ENCODE data around the gene ATP4B. TPM values are rescaled to one million over a fixed set of nuclear protein-coding genes. Genes with fewer than 3 reads are reported as not detected.
"Not testable (repeated sequence)": the region's sequence is repeated elsewhere in the genome, so short reads cannot be mapped to it uniquely, and the experiment has no call there.

ATP4B gene
- polyA plus RNA-seq, 3 donors = 0.03 to 79.1 (median 3.4) TPM

- H3K27ac ChIP-seq (ENCODE audit: low read depth, low read length) = no peak overlapping the region
- WGBS, 3 donors = 95 to 96% (median 95%) methylated on average over 42 of the region's 42 CpGs
Measured at GRCh38 chr13:113631341-113632095, 26.5 kb downstream of the ATP4B start.

DNA sequence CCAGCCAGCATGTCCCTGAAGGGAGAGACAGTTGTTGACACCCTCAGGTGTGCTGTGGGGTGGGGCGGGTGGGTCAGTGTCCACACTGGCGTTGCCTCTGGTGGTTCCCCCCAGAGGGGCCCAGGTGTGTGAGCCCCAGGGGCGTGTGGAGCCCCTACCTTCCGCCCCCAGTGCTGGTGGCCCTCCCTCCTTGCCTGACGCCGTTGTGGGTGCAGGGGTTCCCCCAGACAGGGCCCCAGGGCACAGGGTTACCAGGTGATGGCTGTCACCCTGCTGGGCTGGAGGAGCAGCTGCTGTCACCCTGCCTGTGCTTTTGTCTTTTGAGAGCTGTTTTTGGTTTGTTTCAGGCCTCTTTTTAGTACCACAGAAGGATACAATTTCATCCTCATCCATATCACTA lies 27.2 kb downstream of the ATP4B start:
- whole genome bisulfite sequencing, 3 donors = 73 to 95% (median 88%) methylated on average over 6 of the region's 6 CpGs
- H3K27ac ChIP-seq (ENCODE audit: low read depth, low read length) = no peak overlapping the region

DNA sequence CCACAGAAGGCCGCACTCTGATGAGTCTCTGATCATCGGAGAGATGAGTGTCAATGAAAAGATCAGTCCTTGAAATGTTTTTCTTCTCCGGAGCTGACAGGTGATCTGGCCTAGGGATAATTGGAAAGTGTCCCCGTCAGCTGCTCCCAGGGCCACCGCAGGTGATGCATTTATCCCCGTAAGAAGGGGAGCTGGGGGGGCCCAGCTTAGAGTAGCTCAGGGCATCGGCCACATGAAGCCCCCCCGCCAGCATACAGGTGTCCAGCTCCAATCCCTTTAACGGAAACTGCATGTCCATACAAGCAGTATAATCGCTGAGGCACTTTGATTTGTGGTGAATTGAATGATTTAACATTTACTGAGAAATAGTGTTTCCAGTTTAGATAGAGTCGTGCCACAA lies 27.7 kb downstream of the ATP4B start:
- WGBS, 3 donors = 85 to 96% (median 96%) methylated on average over 11 of the region's 11 CpGs

GRCh38 chr13:113629866-113630265 lies 28.1 kb downstream of the ATP4B start:
- 86 to 95% (median 92%) methylated on average over 17 of the region's 17 CpGs for WGBS, 3 donors
- H3K27ac ChIP-seq (ENCODE audit: low read depth, low read length) = no peak overlapping the region

More for the DNA sequence above, 27.7 kb downstream of the ATP4B start:
- no peak overlapping the region for H3K27ac ChIP-seq (ENCODE audit: low read depth, low read length)

- 80 to 89% (median 81%) methylated on average over 30 of the region's 30 CpGs for WGBS, 3 donors
- no peak overlapping the region for H3K27ac ChIP-seq (ENCODE audit: low read depth, low read length)
Measured at GRCh38 chr13:113628291-113629270, 29.4 kb downstream of the ATP4B start.

GRCh38 chr13:113627136-113627535 lies 30.9 kb downstream of the ATP4B start:
- no peak overlapping the region for H3K27ac ChIP-seq (ENCODE audit: low read depth, low read length)
- 85 to 90% (median 89%) methylated on average over 16 of the region's 16 CpGs for WGBS, 3 donors

DNA sequence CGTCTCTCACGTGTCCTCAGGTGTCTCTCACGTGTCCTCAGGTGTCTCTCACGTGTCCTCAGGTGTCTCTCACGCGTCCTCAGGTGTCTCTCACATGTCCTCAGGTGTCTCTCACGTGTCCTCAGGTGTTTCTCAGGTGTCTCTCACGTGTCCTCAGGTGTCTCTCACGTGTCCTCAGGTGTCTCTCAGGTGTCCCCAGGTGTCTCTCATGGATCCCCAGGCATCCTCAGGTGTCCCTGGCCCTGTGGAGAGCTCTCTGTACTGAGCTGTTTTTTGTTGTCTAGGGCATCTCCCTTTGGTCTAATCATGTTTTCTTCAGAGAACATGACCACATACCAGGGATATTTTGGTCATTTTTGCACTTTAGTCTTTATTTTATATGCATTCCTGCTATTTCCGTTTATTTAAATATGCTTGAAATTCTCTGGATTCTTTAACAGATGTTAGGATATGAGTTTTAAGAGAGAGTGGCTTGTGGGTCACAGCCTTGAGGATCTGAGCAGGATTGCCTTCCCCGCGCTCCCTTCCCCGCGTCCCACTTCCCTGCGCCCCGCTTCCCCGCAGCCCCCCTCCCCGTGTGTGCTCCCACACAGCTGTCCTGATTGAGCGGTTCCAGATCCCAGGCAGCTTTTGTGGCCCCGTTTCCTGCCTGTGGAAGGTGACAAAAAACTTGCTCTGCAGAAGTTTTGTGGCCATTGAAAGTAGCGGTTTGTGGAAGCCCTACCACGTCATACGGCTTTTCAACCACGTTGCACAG lies 31.9 kb downstream of the ATP4B start:
- no peak overlapping the region for H3K27ac ChIP-seq (ENCODE audit: low read depth, low read length)
- WGBS, 3 donors = 83 to 91% (median 83%) methylated on average over 24 of the region's 24 CpGs

DNA sequence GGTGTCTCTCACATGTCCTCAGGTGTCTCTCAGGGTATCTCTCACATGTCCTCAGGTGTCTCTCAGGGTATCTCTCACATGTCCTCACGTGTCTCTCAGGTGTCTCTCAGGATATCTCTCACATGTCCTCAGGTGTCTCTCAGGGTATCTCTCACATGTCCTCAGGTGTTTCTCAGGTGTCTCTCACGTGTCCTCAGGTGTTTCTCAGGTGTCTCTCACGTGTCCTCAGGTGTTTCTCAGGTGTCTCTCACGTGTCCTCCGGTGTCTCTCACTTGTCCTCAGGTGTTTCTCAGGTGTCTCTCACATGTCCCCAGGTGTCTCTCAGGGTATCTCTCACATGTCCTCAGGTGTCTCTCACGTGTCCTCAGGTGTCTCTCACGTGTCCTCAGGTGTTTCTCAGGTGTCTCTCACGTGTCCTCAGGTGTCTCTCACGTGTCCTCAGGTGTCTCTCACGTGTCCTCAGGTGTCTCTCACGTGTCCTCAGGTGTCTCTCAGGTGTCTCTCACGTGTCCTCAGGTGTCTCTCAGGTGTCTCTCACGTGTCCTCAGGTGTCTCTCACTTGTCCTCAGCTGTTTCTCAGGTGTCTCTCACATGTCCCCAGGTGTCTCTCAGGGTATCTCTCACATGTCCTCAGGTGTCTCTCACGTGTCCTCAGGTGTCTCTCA lies 33.2 kb downstream of the ATP4B start:
- 87 to 96% (median 94%) methylated on average over 14 of the region's 14 CpGs for WGBS, 3 donors
- not testable (repeated sequence) for H3K27ac ChIP-seq (ENCODE audit: low read depth, low read length)

DNA sequence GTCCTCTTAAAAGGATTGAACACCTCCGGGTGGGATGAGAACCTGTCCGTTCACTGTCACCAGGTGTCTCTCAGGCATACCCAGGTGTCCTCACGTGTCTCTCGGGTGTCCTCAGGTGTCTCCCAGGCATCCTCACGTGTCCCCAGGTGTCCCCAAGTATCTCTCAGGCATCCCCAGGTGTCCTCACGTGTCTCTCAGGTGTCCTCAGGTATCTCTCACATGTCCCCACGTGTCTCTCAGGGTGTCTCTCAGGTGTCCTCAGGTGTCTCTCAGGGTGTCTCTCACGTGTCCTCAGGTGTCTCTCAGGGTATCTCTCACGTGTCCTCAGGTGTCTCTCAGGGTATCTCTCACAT lies 33.8 kb downstream of the ATP4B start:
- H3K27ac ChIP-seq (ENCODE audit: low read depth, low read length) = no peak overlapping the region
- 91 to 97% (median 93%) methylated on average over 9 of the region's 9 CpGs for WGBS, 3 donors

- no peak overlapping the region for H3K27ac ChIP-seq (ENCODE audit: low read depth, low read length)
- WGBS, 3 donors = 92 to 96% (median 92%) methylated on average over 19 to 20 of the region's 20 CpGs
Measured at GRCh38 chr13:113623491-113624234, 34.3 kb downstream of the ATP4B start.

- WGBS, 3 donors = 90 to 95% (median 93%) methylated on average over 29 of the region's 29 CpGs
- H3K27ac ChIP-seq (ENCODE audit: low read depth, low read length) = no peak overlapping the region
Measured at GRCh38 chr13:113622791-113623490, 35.1 kb downstream of the ATP4B start.

- 94 to 96% (median 95%) methylated on average over 19 to 20 of the region's 20 CpGs for WGBS, 3 donors
- not testable (repeated sequence) for H3K27ac ChIP-seq (ENCODE audit: low read depth, low read length)
Measured at GRCh38 chr13:113621986-113622550, 35.9 kb downstream of the ATP4B start.

DNA sequence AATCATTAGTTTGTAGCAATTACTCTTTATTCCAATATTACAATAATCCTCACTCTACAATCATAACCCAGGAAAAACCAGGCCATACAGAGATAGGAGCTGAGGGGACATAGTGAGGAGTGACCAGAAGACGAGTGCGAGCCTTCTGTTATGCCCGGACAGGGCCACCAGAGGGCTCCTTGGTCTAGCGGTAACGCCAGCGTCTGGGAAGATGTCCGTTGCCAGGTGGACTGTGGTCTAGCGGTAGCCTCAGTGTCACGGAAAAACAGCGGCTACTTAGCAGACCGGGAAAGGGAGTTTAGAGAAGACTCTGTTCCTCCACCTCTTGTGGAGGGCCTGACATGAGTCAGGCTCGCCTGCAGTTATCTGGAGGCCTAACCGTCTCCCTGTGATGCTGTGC lies 36.5 kb downstream of the ATP4B start:
- 78 to 83% (median 80%) methylated on average over 13 of the region's 13 CpGs for WGBS, 3 donors
- not testable (repeated sequence) for H3K27ac ChIP-seq (ENCODE audit: low read depth, low read length)

DNA sequence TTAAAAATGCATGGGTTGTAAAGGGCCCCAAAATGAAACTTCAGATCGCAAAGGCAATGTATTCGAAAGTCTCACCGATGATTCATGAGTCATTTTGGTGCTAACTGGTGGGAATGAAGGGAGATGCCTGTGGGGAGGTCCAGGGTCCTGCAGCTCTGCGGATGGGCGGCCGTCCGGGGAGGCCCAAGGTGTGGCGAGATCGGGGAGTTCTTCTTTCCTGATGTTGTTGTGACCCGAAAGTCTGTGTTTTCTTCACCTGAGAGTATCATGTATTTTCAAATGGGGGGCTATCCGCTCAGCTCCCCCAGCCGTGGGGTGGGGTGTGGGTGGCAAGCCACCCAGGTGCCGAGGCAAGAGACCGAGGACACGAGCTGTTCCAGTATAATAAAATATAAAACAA lies 37.0 kb downstream of the ATP4B start:
- H3K27ac ChIP-seq (ENCODE audit: low read depth, low read length) = no peak overlapping the region
- 96 to 97% (median 97%) methylated on average over 15 of the region's 15 CpGs for WGBS, 3 donors

DNA sequence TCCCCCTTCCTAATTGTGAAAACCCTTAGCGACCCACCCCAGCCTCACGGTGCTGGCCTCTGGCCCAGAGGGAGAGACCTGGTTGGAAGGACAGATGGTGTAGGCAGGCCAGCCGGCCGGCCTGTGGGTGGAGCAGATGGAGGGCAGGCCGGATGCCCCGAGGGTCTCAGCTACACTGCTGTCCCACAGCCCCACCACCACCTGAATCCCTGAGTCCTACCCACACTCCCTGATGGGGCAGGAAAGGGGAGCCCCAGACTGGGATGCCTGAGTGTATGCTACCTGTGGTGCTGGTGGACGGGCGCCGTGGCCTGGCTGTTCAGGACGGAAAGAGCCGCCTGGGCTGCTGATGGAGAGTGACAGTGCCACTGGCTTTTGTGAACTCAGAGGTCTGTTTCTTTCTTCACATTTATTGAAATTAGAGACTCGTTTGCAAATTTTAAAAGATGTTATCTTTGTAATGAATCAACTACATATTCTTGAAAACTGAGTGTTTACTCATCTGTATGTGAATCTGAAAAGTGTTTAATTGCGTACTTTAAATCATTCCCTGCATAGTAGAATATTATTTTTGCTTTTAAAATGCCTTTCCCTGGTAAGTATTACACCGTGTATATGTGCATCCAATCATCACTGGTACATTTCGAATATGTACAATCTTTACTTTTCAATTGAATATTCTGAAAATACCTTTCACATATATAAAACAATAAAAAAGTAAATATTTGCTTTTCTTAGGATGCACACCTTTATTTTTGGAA lies 37.8 kb downstream of the ATP4B start:
- H3K27ac ChIP-seq (ENCODE audit: low read depth, low read length) = no peak overlapping the region
- 80 to 85% (median 84%) methylated on average over 14 to 15 of the region's 15 CpGs for WGBS, 3 donors

DNA sequence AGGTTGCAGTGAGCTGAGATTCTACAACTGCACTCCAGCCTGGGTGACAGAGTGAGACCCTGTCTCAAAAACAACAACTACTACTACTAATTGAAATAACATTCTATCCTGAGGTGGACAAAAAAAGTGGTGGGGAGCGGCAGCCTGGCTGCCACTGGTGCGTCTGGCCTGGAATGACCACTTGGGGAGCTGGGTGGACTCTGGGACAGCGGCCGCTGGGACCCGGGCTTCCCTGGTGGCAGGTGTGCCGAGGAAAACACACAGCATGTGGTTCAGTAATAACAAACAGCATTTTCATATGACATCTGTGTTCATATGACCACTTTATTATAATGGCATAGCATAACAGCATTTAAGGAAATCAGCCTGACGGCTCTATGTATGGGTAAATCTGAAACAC lies 39.5 kb downstream of the ATP4B start:
- WGBS, 3 donors = 94 to 96% (median 96%) methylated on average over 7 of the region's 7 CpGs
- H3K27ac ChIP-seq (ENCODE audit: low read depth, low read length) = no peak overlapping the region
